ENCODE data around the gene MUC3A. TPM values are rescaled to one million over a fixed set of nuclear protein-coding genes. Genes with fewer than 3 reads are reported as not detected.
"Not testable (repeated sequence)": the region's sequence is repeated elsewhere in the genome, so short reads cannot be mapped to it uniquely, and the experiment has no call there.

MUC3A gene, protein sequence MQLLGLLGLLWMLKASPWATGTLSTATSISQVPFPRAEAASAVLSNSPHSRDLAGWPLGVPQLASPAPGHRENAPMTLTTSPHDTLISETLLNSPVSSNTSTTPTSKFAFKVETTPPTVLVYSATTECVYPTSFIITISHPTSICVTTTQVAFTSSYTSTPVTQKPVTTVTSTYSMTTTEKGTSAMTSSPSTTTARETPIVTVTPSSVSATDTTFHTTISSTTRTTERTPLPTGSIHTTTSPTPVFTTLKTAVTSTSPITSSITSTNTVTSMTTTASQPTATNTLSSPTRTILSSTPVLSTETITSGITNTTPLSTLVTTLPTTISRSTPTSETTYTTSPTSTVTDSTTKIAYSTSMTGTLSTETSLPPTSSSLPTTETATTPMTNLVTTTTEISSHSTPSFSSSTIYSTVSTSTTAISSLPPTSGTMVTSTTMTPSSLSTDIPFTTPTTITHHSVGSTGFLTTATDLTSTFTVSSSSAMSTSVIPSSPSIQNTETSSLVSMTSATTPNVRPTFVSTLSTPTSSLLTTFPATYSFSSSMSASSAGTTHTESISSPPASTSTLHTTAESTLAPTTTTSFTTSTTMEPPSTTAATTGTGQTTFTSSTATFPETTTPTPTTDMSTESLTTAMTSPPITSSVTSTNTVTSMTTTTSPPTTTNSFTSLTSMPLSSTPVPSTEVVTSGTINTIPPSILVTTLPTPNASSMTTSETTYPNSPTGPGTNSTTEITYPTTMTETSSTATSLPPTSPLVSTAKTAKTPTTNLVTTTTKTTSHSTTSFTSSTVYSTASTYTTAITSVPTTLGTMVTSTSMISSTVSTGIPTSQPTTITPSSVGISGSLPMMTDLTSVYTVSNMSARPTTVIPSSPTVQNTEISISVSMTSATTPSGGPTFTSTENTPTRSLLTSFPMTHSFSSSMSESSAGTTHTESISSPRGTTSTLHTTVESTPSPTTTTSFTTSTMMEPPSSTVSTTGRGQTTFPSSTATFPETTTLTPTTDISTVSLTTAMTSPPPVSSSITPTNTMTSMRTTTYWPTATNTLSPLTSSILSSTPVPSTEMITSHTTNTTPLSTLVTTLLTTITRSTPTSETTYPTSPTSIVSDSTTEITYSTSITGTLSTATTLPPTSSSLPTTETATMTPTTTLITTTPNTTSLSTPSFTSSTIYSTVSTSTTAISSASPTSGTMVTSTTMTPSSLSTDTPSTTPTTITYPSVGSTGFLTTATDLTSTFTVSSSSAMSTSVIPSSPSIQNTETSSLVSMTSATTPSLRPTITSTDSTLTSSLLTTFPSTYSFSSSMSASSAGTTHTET (N-terminal part only)
- total RNA-seq = not detected
- polyA plus RNA-seq = not detected

DNA sequence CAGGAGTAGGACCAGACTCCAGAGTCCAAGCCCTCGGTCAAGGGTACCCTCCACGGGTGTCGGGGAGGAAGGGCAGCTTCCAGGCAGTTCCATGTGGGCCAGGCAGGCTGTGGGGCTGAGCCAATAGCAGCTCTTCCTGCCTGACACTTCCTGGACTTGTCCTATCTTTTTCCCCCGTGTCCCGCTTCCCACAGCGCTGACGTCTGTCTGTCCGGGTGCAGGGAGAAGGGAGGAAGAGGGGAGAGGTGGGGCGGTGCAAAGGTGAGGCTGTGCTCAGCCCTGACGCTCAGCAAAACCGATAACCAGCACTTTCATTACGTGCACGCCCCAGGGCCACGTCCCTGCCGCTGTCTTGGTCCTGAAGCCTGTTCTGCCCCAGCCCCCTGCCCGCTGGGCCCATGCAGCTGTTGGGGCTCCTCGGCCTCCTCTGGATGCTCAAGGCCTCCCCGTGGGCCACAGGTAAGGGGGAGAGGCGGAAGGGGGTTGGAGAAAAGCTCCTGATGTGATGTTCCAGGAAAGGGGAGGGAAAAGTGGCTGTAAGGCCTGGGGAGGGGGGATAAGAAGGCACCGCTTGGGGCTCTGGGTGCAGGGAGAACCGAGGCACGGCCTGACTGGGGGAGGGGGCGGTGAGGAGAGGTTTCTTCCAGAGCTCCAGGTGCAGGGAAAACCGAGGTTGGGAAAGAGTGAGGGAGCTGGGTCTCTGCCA, at the start of gene MUC3A:
Gene MUC3A, plus strand, starts transcription at position 308 of the 706 bp plus-strand sequence. Its CDS starts 91 bp downstream, at position 399.
- Histone ChIP-seq H3K4me3 (ENCODE audit: low read length) (no peak within 1 kb of the TSS), H3K36me3 (ENCODE audit: insufficient read depth, low read length) (no peaks in the 10 kb centered on the region), H3K27ac (ENCODE audit: low read depth, low read length) (no peak within 1 kb of the TSS), H3K9me3 (ENCODE audit: low read length) (no peaks in the 10 kb centered on the region), H3K27me3 (ENCODE audit: insufficient read depth, low read length, poor library complexity, severe bottlenecking) (peaks cover 18% of the 10 kb centered on the region), H3K4me1 (ENCODE audit: insufficient read depth, low read length) (no peaks in the 10 kb centered on the region)
- Mint-ChIP-seq H3K27me3 (peaks cover 28 to 42% of the 10 kb centered on the region in 2 donors), H3K4me3 (no peak within 1 kb of the TSS), H3K36me3 (no peaks in the 10 kb centered on the region), H3K27ac (no peak within 1 kb of the TSS), H3K4me1 (no peaks in the 10 kb centered on the region), H3K9me3 (peaks cover 0 to 2% (median 0%) of the 10 kb centered on the region in 5 donors)
- DNase-seq = no peak
- POLR2A ChIA-PET = no interaction called here
- CTCF ChIA-PET = no interaction called here

DNA sequence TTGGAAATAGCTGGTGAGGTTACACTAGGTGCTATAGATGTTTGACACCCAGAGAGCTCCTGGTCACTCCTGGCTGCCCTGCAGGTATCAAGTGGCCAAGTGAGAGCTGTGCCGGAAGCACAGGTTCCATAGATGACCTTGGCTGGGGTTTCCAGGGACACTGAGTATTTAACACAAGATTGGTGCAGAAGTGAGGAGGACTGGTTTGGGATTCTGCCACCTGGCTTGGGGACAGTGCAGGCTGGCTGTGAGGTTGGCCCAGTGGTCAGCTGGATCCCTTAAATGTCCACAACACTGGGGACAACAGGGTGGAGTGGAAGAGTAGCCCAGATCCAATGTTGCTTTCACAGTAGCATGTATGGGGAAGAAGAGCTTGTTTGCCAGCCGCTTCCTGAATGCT, 48.4 kb upstream of the MUC3A start:
- Histone ChIP-seq H3K4me3 (ENCODE audit: low read length) (no peak overlapping the region), H3K27me3 (ENCODE audit: insufficient read depth, low read length, poor library complexity, severe bottlenecking) (peaks cover 16% of the 10 kb centered on the region), H3K27ac (ENCODE audit: low read depth, low read length) (no peak overlapping the region), H3K36me3 (ENCODE audit: insufficient read depth, low read length) (no peaks in the 10 kb centered on the region), H3K9me3 (ENCODE audit: low read length) (no peaks in the 10 kb centered on the region), H3K4me1 (ENCODE audit: insufficient read depth, low read length) (peaks cover 6% of the 10 kb centered on the region)
- H3K4me1 Mint-ChIP-seq = peaks cover 4 to 12% (median 6%) of the 10 kb centered on the region in 3 donors
- H3K27ac Mint-ChIP-seq = no peak overlapping the region
- H3K4me3 Mint-ChIP-seq = no peak overlapping the region
- CTCF ChIA-PET = interaction anchor here (0.7 to 1.3 kb wide), 3 partner anchors 11 to 158 kb away, joined by 3 to 4 read pairs (median 3); no protein-coding TSS in a partner anchor
- DNase-seq = no peak
- no peaks in the 10 kb centered on the region for H3K36me3 Mint-ChIP-seq
- peaks cover 24 to 34% of the 10 kb centered on the region in 2 donors for H3K27me3 Mint-ChIP-seq
- POLR2A ChIA-PET = no interaction called here
- no peaks in the 10 kb centered on the region for H3K9me3 Mint-ChIP-seq

DNA sequence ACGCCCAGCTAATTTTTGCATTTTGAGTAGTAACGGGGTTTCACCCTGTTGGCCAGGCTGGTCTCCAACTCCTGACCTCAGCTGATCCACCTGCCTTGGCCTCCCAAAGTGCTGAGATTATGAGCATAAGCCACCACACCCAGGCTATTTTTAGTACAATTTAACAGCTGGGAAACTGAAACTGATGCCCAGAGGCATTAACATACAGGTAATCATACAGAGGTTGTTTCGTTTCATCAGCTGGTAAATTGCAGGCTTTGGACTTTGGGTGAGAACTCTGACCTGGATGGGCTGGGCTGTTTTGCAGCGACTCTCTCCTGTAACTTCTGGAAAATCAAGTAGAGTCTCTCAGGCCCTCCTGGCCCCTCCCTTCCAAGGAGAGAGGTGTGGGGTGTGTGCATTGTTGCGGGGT, 47.4 kb upstream of the MUC3A start:
- H3K4me3 ChIP-seq (ENCODE audit: low read length) = no peak overlapping the region
- H3K27ac ChIP-seq (ENCODE audit: low read depth, low read length) = no peak overlapping the region
- ChIA-PET CTCF (no interaction called here), POLR2A (no interaction called here)
- Mint-ChIP-seq H3K4me3 (no peak overlapping the region), H3K4me1 (peaks cover 0 to 7% (median 1%) of the 10 kb centered on the region in 3 donors), H3K9me3 (no peaks in the 10 kb centered on the region), H3K27ac (no peak overlapping the region), H3K36me3 (no peaks in the 10 kb centered on the region), H3K27me3 (peaks cover 20 to 29% of the 10 kb centered on the region in 2 donors)
- H3K36me3 ChIP-seq (ENCODE audit: insufficient read depth, low read length) = no peaks in the 10 kb centered on the region
- no peaks in the 10 kb centered on the region for H3K4me1 ChIP-seq (ENCODE audit: insufficient read depth, low read length)
- H3K9me3 ChIP-seq (ENCODE audit: low read length) = no peaks in the 10 kb centered on the region
- H3K27me3 ChIP-seq (ENCODE audit: insufficient read depth, low read length, poor library complexity, severe bottlenecking) = peaks cover 9% of the 10 kb centered on the region
- no peak for DNase-seq

DNA sequence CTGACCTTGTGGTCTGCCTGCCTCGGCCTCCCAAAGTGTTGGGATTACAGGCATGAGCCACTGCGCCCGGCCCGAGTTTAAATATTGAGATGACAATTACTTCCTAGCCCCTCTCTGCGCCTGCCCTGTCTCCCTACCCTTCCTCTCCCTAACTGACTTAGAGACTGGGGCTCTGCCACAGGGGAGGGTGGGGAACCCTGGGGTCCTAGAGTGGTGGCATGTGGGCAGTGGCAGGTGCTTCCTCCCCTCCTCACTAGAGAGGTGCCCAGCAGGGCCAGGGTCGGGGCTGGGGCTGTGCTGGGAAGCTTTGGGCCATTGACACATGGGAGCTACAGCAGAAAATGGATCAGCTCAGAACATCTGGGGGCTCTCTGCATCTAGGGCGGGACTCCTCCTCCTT, 46.7 kb upstream of the MUC3A start:
- ChIA-PET POLR2A (interaction anchor here (0.6 kb wide), 1 partner anchor 955 kb away, joined by 5 read pairs; no protein-coding TSS in a partner anchor), CTCF (interaction anchor here (0.7 kb wide), 1 partner anchor 240 kb away, joined by 3 read pairs; no protein-coding TSS in a partner anchor)
- Histone ChIP-seq H3K9me3 (ENCODE audit: low read length) (no peaks in the 10 kb centered on the region), H3K4me1 (ENCODE audit: insufficient read depth, low read length) (no peaks in the 10 kb centered on the region), H3K27me3 (ENCODE audit: insufficient read depth, low read length, poor library complexity, severe bottlenecking) (peaks cover 4% of the 10 kb centered on the region), H3K36me3 (ENCODE audit: insufficient read depth, low read length) (no peaks in the 10 kb centered on the region), H3K4me3 (ENCODE audit: low read length) (no peak overlapping the region), H3K27ac (ENCODE audit: low read depth, low read length) (no peak overlapping the region)
- DNase-seq = no peak
- Mint-ChIP-seq H3K36me3 (no peaks in the 10 kb centered on the region), H3K27ac (no peak overlapping the region), H3K4me3 (no peak overlapping the region), H3K9me3 (no peaks in the 10 kb centered on the region), H3K27me3 (peaks cover 16 to 23% of the 10 kb centered on the region in 2 donors), H3K4me1 (peaks cover 0 to 3% (median 0%) of the 10 kb centered on the region in 3 donors)

DNA sequence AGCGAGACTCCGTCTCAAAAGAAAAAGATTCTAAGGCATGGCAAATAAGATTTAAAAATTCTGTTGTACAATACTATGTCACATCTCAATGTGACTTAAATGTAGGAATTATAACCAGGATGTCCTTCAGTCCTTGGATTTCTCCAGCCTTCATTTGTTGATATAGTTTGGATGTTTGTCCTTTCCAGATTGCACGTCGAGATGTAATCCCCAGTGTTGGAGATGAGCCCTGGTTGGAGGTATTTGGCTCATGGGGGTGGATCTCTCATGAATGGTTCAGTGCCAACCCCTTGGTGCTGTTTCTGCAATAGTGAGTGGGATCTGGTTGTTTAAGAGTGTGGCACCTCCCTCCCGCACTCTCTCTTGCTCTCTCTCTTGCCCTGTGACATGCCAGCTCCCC, 40.8 kb upstream of the MUC3A start:
- ChIA-PET CTCF (no interaction called here), POLR2A (no interaction called here)
- Mint-ChIP-seq H3K9me3 (peaks cover 0 to 5% (median 0%) of the 10 kb centered on the region in 5 donors), H3K36me3 (no peaks in the 10 kb centered on the region), H3K27ac (no peak overlapping the region), H3K27me3 (peaks cover 14 to 22% of the 10 kb centered on the region in 2 donors), H3K4me1 (no peaks in the 10 kb centered on the region), H3K4me3 (no peak overlapping the region)
- Histone ChIP-seq H3K27me3 (ENCODE audit: insufficient read depth, low read length, poor library complexity, severe bottlenecking) (no peaks in the 10 kb centered on the region), H3K9me3 (ENCODE audit: low read length) (no peaks in the 10 kb centered on the region), H3K4me3 (ENCODE audit: low read length) (no peak overlapping the region), H3K27ac (ENCODE audit: low read depth, low read length) (no peak overlapping the region), H3K36me3 (ENCODE audit: insufficient read depth, low read length) (no peaks in the 10 kb centered on the region), H3K4me1 (ENCODE audit: insufficient read depth, low read length) (no peaks in the 10 kb centered on the region)
- no peak for DNase-seq

DNA sequence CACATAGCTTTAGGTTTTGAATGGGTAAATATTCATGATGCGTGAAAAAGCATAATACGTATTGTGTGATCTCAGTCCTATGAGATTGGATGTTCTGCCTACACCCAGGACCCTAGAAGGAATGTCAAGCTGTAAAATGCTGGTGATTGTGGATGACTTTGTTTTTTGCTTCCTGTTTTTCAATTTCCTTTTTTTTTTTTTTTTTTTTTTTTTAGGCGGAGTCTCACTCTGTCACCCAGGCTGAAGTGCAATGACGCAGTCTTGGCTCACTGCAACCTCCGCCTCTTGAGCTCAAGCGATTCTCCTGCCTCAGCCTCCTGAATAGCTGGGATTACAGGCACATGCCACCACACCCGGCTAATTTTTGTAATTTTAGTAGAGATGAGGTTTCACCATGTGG, 38.9 kb upstream of the MUC3A start:
- not testable (repeated sequence) for H3K4me1 Mint-ChIP-seq; H3K36me3 ChIP-seq (ENCODE audit: insufficient read depth, low read length); H3K27ac ChIP-seq (ENCODE audit: low read depth, low read length); H3K36me3 Mint-ChIP-seq; DNase-seq; H3K9me3 Mint-ChIP-seq; H3K4me3 ChIP-seq (ENCODE audit: low read length); H3K27me3 ChIP-seq (ENCODE audit: insufficient read depth, low read length, poor library complexity, severe bottlenecking); H3K27ac Mint-ChIP-seq; H3K4me1 ChIP-seq (ENCODE audit: insufficient read depth, low read length); H3K4me3 Mint-ChIP-seq; H3K9me3 ChIP-seq (ENCODE audit: low read length)
- CTCF ChIA-PET = interaction anchor here (1.2 kb wide), 1 partner anchor 148 kb away, joined by 3 read pairs; no protein-coding TSS in a partner anchor
- POLR2A ChIA-PET = interaction anchor here (0.6 kb wide), 1 partner anchor 176 kb away, joined by 4 read pairs; no protein-coding TSS in a partner anchor
- peaks cover 14 to 29% of the 10 kb centered on the region in 2 donors for H3K27me3 Mint-ChIP-seq

DNA sequence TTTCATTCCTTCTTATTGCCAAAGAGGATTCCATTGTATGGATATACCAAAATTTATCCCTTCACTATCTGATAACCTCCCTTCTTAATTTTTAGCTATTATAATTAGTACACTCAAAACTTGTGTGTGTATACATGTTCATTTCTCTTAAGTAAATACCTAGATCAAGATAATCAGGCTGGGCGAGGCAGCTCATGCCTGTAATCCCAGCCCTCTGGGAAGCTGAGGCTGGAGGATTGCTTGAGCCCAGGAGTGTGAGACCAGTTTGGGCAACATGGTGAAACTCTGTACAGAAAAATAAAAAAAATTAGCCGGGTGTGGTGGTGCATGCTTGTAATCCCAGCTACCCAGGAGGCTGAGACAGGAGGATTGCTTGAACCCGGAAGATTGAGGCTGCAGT, 37.9 kb upstream of the MUC3A start:
- ChIA-PET POLR2A (no interaction called here), CTCF (no interaction called here)
- H3K27ac Mint-ChIP-seq = no peak overlapping the region

More for the DNA sequence above, 37.9 kb upstream of the MUC3A start:
- H3K27me3 ChIP-seq (ENCODE audit: insufficient read depth, low read length, poor library complexity, severe bottlenecking) = no peaks in the 10 kb centered on the region
- no peaks in the 10 kb centered on the region for H3K9me3 ChIP-seq (ENCODE audit: low read length)
- no peaks in the 10 kb centered on the region for H3K4me1 Mint-ChIP-seq
- no peaks in the 10 kb centered on the region for H3K4me1 ChIP-seq (ENCODE audit: insufficient read depth, low read length)
- no peak for DNase-seq
- no peaks in the 10 kb centered on the region for H3K36me3 Mint-ChIP-seq
- H3K36me3 ChIP-seq (ENCODE audit: insufficient read depth, low read length) = no peaks in the 10 kb centered on the region
- peaks cover 14 to 32% of the 10 kb centered on the region in 2 donors for H3K27me3 Mint-ChIP-seq
- H3K4me3 ChIP-seq (ENCODE audit: low read length) = no peak overlapping the region
- peaks cover 0 to 5% (median 0%) of the 10 kb centered on the region in 5 donors for H3K9me3 Mint-ChIP-seq
- H3K4me3 Mint-ChIP-seq = no peak overlapping the region
- H3K27ac ChIP-seq (ENCODE audit: low read depth, low read length) = no peak overlapping the region
